GM10847 (cell line): ENCODE results near the gene KLK15.

Experiments
- POLR2A ChIP-seq: IDR thresholded peaks from 2 replicates; pipeline ENCODE4 v1.6.1; 2011; ENCODE audit not compliant: insufficient read length; ENCODE audit errors: extremely low read depth

KLK15 gene

DNA sequence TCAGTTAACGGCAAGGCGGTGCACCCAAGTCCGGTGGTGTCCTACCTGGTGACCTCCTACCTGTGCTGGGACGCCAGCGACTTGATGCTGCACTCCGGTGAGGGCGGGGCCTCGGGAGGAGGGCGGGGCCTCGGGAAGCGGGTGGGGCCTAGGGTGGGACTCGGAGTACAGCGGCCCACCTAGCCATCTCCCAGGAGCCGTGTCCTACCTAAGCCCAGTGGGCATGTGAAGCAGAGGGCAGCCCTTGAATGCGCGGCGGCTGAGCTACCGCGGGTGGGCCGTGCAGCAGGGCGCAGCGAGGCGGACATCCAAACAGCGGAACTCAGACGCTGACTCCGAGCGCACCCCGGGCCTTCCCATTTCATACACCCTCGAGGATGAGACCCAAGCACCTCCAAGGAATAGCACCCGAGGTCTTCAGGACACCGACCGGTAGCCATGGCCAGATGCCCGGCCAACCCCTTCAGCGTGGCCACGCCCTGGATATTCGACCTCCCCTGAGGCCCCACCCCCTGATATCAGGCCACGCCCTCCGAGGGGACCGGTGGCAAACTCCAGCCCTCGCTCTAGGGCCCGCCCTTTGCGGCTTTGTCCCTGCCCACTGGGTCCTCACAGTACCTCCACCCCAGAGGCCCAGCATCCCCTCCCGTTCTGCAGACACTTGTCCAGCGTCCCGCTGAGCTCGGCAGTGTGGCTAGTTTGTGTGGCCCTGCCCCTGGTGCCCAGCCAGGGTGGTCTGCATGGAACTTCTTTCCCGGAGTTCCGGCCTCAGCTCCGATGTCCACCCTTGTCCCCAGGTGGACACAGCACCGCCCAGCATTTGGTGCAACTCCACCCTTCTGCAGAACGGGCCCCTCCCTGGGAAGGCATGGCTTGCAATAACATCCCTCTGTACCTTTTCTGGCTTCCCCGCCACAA lies 15.2 kb downstream of the KLK15 start:
- peak; percentile 27 for TF ChIP-seq POLR2A

DNA sequence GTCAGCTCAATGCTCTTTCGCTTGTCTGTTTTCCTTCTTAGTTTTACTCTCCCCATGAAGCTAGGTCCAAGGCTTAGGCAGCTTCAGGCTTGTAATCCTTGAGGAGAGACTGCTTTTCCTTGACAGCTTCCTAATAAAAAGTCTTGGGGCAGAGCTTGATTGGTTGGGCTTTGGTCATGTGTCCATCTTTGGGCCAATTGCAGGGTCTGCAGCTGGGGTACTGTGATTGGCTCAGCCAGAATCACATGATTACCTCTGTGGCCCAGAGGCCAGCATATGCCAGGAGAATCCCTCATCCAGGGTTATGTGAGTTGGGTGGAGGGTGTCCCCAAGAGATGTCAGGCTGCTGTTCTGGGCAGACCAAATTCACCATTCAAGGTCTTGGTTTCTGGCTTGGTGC lies 17.9 kb downstream of the KLK15 start:
- no peak for TF ChIP-seq POLR2A

DNA sequence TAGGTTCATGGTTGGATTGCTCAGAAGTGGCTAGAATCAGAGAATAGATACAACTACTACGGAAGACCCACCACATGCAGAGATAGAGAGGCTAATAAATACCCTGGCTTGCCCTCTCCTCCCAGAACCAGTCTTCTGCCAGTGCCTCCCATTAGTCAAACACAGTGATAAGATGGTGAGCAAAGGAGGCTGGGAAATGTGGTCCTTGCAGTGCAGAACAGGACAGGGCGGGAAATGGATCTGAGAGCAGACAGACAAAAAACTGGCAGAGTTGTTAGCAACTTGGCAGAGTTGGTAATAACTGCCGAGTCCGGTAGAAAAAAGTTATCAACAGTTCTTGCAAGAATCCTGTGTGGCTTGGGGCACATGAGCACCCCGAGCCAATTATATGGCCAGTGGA lies 18.5 kb downstream of the KLK15 start:
- TF ChIP-seq POLR2A: no peak

DNA sequence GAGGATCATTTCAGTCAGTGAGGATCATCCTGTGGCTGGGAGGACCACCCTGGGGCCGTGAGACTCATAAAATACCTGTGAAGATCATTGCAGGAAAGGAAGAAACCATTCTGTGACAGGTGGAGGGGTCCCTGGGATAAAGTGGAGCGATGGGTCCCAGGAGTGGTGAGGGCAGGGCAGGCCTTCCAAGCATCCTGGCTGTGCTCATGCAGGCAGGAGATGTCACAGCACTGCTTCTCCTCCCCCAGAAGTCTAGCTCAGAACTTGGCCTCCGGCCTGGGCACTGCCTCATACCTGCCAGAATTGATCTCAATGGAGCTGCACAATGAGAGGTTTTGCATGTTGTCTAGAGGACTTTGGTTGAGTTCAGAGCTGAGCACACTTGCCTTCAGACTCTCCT lies 20.9 kb downstream of the KLK15 start:
- TF ChIP-seq POLR2A: no peak

DNA sequence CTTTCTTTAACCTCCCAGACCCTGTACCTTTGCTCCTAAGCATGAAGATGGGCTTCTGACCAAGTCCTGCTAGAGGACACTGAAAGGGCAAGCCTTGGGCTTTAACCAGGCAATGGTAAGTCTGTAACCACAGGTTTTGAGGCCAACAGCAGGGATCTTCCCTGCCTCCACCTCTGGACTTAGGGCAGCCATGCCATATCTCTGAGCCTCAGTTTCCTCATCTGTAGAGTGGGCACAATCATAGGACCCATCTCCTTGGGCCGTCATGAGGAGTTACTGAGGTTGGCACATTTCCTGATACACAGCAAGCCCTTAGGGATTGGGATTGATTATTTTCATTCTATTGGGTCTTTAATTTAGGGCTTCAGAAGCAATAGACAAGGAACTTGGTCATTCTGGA lies 24.5 kb downstream of the KLK15 start:
- TF ChIP-seq POLR2A: no peak

DNA sequence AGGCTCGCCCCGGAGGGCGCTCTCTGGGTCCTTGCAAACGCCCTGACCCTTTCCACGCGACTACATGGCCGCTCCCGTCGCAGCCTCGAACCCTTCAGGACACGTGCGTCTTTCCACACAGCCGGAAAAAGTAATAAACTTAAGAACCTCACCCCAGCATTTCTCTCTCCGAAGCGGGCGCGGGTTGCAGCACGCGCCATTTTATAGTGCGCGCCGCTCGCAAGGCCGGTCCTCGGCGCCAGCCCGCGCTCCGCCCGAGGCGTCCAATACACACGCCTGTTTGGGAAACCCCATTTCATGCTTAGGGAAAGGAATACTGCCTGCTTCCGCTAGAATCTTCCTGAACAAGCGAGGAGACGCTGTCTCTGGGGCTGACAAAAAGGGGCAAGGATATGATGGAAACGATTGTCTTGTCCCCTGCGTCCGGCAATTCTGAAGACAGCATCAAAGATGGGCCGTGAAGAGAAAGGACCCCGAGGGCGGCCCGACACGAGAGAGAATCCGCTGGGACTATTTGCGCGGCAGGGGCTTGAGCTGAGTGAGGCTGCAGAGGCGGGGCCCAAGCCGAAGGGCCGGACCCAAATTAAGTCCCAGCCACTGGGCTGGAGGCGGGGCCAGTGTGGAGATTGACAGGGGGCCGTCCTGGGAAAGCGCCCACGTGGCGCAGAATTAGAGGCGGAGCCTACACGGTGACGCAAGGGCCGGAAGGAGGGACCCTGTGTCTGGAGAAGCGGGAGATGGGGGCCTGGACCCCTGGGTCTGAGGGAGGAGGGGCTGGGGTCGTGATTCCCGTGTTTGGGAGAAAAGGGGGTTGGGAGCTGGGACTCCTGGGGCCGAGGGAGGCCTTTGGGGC lies 28.7 kb downstream of the KLK15 start:
- peak; percentile 98 for TF ChIP-seq POLR2A

DNA sequence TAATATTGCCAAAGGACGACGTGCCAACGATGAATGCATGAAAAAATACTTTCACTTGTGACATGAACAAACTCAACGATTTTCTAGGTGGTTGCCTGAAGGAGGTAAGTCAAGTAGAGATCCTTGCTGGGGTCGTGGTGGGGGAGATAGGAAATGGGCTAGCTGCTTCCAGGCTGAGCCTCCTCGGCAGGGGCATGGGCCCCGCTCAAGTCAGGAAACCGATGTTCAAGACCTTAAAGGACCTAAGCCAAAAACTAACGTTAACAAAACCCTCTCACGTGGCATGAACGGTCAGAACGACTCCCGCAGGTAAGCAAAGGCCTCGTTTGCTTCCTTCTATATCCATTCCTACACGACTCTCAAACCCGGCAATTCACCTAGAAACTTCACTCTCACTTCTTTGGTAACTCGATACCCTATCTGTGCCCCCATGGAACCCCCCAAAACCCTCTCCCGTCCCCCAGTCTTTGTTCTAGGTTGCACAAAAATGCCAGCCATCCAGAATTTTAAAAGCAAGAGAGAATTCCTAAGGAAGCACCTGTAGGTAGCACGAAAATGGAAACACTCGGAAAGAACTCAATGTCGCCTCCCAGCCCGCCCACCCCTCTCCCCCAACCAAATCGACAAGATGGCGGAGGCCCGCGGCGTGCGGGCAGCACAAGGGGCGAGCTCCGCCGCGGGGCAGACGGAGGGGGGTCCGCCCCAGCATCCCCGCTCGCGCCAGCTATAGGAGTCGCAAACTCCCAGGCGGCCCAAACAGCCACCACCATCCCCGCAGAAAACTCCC lies 29.5 kb downstream of the KLK15 start:
- no peak for TF ChIP-seq POLR2A

DNA sequence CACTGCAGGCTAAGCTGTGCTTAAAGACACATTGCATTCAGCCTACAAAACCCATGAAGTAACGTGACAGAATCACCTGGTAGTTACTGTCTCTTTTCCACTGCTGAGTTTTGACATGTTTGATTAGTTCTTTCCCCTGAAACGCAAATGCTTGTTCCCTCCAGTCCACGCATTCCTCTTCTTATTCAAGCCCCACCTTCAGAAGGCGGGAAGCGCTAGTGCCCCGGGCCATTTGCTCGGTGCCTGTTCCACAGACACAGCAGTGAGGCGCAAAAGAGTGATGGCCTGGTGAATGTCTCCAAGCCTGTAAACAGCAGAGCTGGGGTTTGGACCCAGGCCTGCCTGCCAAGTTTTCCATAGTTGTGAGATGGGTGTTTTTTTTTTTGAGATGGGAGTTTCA lies 32.3 kb downstream of the KLK15 start:
- TF ChIP-seq POLR2A: no peak

DNA sequence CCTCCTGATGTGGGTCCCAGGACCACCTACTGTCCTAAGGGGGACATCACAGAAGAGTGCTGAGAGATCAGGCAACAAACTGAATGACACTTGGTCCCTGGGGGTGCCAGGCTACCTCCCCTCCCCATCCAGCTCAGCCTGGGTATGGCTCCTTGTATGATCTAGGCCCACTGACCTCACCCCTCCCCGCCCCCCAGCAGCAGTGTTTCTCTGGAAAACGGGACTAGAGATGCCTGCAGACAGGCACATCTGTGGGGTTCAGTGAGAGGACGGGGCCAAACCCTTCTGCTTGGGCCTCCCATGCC lies 33.9 kb downstream of the KLK15 start:
- TF ChIP-seq POLR2A: no peak

DNA sequence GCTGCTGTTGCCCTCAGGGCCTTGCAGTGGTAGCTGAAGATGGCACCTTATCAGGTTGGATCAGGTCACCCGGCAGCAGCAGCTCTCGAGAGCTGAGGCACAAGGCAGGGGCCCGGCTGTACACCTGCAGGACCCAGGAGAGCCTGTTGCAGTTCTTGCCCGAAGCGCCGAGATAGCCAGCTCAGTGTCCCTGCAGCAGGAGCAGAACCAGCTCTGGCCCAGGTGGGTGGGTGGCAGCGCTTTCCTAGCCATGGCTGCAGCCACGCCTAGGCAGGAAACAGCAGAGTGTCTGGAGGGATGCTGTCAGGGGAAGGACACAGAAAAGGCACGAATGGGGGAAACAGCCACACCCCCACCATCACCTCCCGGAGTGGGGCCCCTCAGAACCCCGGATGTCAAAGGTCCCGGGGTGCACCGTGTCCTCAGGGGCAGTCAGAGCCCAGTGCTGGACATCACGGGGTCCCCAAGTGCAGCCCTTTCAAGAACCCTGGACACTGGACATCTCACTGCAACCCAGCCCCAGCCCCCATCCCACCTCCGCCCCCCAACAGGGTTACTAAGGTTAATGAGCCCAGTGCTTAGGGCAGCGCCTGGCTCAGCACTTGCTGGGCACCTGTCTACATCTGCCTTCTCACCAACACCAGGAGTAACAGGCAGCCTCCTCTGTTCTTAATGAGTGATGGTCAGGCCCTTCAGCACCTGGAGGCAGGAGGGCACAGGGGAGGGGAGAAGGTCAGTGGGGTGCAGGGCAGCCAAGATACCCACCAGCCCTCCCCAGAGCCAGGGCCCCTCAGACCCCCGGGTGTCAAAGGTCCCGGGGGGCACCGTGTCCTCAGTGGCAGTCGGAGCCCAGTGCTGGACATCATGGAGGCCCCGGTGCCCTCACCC lies 34.5 kb downstream of the KLK15 start:
- no peak for TF ChIP-seq POLR2A

DNA sequence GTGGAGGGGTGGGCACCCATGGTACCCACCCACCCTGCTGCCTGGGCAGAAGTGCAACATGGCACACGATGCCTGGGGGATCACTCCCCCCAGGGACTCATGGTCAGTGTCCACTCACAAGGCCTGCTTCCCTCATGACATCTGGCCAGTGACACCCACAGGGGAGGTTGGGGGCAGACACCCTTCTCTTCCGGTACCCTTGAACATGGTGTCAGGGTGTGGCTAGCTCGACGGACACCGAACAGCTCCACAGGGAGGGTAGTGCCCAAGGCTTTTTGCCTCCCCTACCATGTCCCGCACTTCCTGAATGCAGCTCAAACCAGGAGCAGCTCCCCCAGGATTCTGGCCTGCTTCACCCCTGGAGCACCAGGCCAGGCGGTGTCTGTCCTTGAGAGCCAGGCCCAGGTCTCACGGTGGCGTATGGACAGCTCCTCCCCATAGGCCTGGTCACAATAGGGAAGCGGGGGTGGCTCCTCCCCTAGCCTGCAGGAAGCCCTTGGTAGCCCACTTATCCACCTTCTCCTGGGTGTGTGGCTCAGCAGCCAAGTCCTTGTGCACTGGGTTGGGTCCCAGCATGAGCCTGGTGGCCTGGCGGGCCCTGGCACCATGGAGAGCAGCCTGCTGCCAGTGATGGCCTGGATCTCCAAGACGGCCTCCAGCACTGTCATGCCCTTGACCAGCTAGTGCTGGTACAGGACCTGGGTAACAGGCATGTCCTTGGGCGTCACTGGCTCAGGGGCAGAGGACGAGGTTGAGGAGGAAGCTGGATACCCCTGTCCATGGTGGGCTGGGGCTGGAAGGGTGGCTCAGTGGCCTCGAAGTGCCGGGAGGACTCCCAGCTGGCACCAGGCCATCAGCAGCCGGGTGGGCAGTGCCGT lies 35.4 kb downstream of the KLK15 start:
- no peak for TF ChIP-seq POLR2A

DNA sequence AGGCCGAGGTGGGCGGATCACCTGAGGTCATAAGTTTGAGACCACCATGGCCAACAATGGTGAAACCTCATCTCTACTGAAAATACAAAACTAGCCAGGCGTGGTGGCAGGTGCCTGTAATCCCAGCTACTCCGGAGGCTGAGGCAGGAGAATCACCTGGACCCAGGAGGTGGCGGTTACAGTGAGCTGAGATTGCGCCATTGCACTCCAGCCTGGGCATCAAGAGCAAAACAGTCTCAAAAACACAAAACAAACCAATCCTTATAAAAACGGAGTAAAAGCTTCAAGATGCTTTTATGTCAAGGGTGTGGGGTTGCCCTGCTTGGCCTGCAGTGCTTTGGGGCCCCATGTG lies 36.0 kb downstream of the KLK15 start:
- TF ChIP-seq POLR2A: no peak

DNA sequence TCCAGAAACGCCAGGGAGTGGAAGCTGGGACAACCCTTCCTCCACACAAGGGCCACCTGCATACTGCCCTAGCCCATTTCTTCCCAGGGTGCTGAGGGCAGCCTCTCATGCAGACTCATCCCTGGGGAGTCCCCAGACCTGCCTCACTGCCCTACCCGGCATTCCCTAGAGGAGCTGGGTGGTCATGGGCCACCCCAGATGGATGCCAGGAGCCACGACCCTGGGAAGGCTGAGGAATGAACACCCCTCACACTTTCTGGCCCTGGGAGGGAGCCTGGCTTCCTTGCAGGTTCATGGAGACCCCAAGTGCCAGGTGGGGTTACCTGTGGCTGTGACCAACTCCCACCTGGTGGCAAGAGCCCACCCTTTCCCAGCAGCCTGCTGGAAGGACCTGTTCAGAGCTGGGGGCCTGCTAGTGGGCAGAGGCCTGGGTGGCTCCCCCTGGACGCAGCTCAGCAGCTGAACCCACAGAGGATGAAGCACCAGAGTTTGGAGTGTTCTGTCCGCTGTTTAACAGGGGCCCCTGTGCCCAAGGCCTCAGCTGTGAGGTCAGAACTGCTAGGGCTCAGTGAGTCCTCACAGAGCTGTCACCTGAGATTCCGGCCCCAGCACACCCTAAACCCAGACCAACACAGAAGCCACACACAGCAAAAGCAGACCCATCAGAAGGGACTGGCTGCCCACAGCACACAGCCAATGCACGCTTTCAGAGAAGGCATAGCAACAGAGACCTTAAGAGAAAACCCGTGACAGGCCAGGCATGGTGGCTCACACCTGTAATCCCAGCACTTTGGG lies 36.5 kb downstream of the KLK15 start:
- TF ChIP-seq POLR2A: no peak
